PC-9 (cell line): ENCODE results near the gene RABGGTB. TPM values are rescaled to one million over a fixed set of nuclear protein-coding genes. Genes with fewer than 3 reads are reported as not detected.
A peak's percentile ranks its signal among the peaks of the same experiment; 100 is the strongest.
"Not testable (repeated sequence)": the region's sequence is repeated elsewhere in the genome, so short reads cannot be mapped to it uniquely, and the experiment has no call there.

Source experiments
- Bru-seq: library from RNA; stranded (reverse); fragments of 400-500 nt; gene quantifications from one replicate; lab custom pipeline; 2021; lab: Mats Ljungman, UMichigan
- BruChase-seq, 2 experiments: library from RNA; stranded (reverse); fragments of 400-500 nt; gene quantifications; one replicate each; lab custom pipeline; 2021; lab: Mats Ljungman, UMichigan
- BruUV-seq: library from RNA; stranded (reverse); fragments of 400-500 nt; replicated peaks from 2 replicates; lab custom pipeline; 2021; lab: Mats Ljungman, UMichigan
- CTCF ChIA-PET: fragments of 300-600 bp; sonication (Branson Sonifier 250); formaldehyde crosslinking; loops from one replicate; lab custom pipeline; 2022; ENCODE audit warnings: antibody characterized with exemption; lab: Charles Lee
- POLR2A ChIA-PET: fragments of 300-600 bp; sonication (Branson Sonifier 250); formaldehyde crosslinking; loops from one replicate; lab custom pipeline; 2022; ENCODE audit warnings: antibody characterized with exemption; ENCODE audit not compliant: unreplicated experiment; lab: Charles Lee
- DNase-seq, 2 experiments: peaks; one replicate each; pipeline versions ENCODE4 v3.0.0 to v3.0.0-alpha.2; 2015 to 2022; ENCODE audit warnings: mixed read lengths in 1 of 2
- H2AFZ ChIP-seq: fragments of 200-600 bp; sonication (generic); 2 replicates; pipeline ENCODE4 v1.8.1; 2017; ENCODE audit warnings: antibody characterized with exemption
- H3F3A ChIP-seq: fragments of 200-600 bp; sonication (generic); 2 replicates; pipeline ENCODE4 v1.8.1; 2017; ENCODE audit warnings: antibody characterized with exemption, mild to moderate bottlenecking, low read depth; ENCODE audit not compliant: insufficient read depth
- H3K27ac ChIP-seq: fragments of 200-600 bp; sonication (generic); 2 replicates; pipeline ENCODE4 v1.6.1; 2016; ENCODE audit warnings: mixed run types
- H3K27me3 ChIP-seq: fragments of 200-600 bp; sonication (generic); 2 replicates; pipeline ENCODE4 v1.6.1; 2016; ENCODE audit warnings: low read depth, mixed run types; ENCODE audit not compliant: insufficient read depth
- H3K36me3 ChIP-seq: fragments of 200-600 bp; sonication (generic); 2 replicates; pipeline ENCODE4 v1.6.1; 2016; ENCODE audit warnings: low read depth, mixed run types
- H3K4me1 ChIP-seq: fragments of 200-600 bp; sonication (generic); replicated peaks from 2 replicates; pipeline ENCODE4 v1.6.1; 2016; ENCODE audit warnings: mixed run types; ENCODE audit not compliant: insufficient read depth
- H3K4me2 ChIP-seq: fragments of 200-600 bp; sonication (generic); 2 replicates; pipeline ENCODE4 v1.6.1; 2017; ENCODE audit warnings: mixed run types
- H3K4me3 ChIP-seq: fragments of 200-600 bp; sonication (generic); 2 replicates; pipeline ENCODE4 v1.6.1; 2016; ENCODE audit warnings: mixed run types
- H3K79me2 ChIP-seq: fragments of 200-600 bp; sonication (generic); 2 replicates; pipeline ENCODE4 v1.6.1; 2017; ENCODE audit warnings: low read depth, mixed run types
- H3K9me2 ChIP-seq: fragments of 200-600 bp; sonication (generic); 2 replicates; pipeline ENCODE4 v1.8.1; 2017; ENCODE audit warnings: mild to moderate bottlenecking; ENCODE audit not compliant: insufficient read depth
- H3K9me3 ChIP-seq: fragments of 200-600 bp; sonication (generic); 2 replicates; pipeline ENCODE4 v1.8.1; 2016; ENCODE audit warnings: low read depth; ENCODE audit not compliant: insufficient read depth
- H4K20me1 ChIP-seq: fragments of 200-600 bp; sonication (generic); 2 replicates; pipeline ENCODE4 v1.8.1; 2017; ENCODE audit not compliant: insufficient read depth
- EZH2 ChIP-seq: fragments of 200-600 bp; sonication (generic); IDR thresholded peaks from 2 replicates; pipeline ENCODE4 v1.8.0; 2017; ENCODE audit warnings: antibody characterized with exemption, low read depth
- intact Hi-C: fragments of 100-400 bp; cut with micrococcal nuclease; formaldehyde crosslinking; loops from one replicate; pipeline ENCODE4 v1.10.0; 2022; ENCODE audit not compliant: unreplicated experiment
- long read RNA-seq: library from polyadenylated mRNA; stranded (forward); transcript quantifications from one replicate; pipeline ENCODE4 v2.0.0, GENCODE V29; 2022
- total RNA-seq: library from RNA; stranded (reverse); gene quantifications from 2 replicates; pipeline ENCODE4 v1.2.3, GENCODE V29; 2021
- TF ChIP-seq, protein P1 (sequence below): fragments of 200-600 bp; sonication (generic); conservative IDR thresholded peaks from 2 replicates; pipeline ENCODE4 v1.6.1; 2017; ENCODE audit warnings: mixed run types, antibody characterized with exemption, mild to moderate bottlenecking, moderate library complexity

Gene RABGGTB
- total RNA-seq (80.6 and 87.5 TPM in 2 replicates), Bru-seq, nascent RNA (percentile 100 among the genes with signal in this experiment), BruChase-seq, experiment 1, labeled RNA remaining after a 2-hour chase (percentile 99 among the genes with signal in this experiment), BruChase-seq, experiment 2, labeled RNA remaining after a 6-hour chase (percentile 98 among the genes with signal in this experiment)
- long read RNA-seq, transcript RABGGTB-201 (9 exons, 1,496 nt): major isoform, 47 of 80 reads
- long read RNA-seq, partial matches to known transcripts: 4 of 80 reads
- long read RNA-seq, other reads (novel, unspliced or antisense): 26 of 80 reads

DNA sequence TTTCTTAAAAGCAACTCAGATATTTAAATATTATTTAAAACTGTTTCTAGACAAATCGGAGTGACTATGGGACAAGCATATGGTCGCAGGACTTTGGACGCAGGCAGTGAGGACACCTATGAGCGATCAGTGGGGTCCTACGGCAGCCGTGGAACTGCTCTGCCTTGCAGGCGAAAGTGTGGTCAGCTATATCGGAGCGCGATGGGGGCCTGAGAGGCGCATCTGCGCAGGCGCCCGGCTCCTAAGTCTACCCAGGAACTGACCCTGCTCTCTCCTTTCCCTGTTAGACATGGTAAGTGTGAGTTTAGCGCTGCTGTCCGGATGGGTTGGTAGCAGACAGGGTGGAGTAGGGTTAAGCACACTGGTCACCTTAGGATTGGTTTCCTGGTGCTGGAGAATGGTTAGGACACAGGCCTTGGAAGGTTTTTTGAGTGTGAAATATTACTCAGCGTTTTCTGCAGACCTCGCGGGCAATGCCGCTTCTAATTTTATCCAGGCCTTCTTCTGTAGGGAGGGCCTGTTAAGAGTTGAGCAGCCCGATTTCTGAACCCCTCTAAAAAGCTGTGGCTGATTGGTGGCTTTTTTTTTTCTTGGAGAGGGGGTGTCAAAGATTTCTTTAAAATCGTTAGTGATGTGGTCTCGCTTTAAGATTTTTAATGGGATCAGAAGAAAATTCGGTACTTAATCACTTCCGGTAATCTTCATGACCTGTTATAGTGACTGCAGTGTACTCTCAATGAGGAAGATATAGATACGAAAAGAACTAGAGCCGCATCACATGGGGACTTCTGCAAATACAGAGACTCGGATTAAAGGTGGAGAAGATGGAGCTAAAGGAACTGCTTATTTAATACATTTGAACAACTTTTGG is at the start of gene RABGGTB:
Gene RABGGTB, plus strand, starts transcription at position 274 of the 871 bp plus-strand sequence. Its CDS starts 16 bp downstream, at position 290.
- intact Hi-C loops: loop anchor here (1.0 kb wide), 1 partner anchor 62 kb away; the partner anchor contains the start of gene ACADM
- H2AFZ ChIP-seq: peak within 1 kb of the TSS; percentile 98
- ChIA-PET CTCF (interaction anchor here (0.6 kb wide), 1 partner anchor 56 kb away, joined by 15 read pairs; no protein-coding TSS in a partner anchor), POLR2A (interaction anchor here (0.6 to 0.7 kb wide), 5 partner anchors 21 to 1986 kb away, joined by 3 to 5 read pairs (median 4); no protein-coding TSS in a partner anchor)
- H3F3A ChIP-seq: peaks cover 42% of the 10 kb centered on the region
- peak; percentile 88 to 95 for DNase-seq
- peaks cover 52% of the 10 kb centered on the region for H3K79me2 ChIP-seq
- peaks cover 45% of the 10 kb centered on the region for H4K20me1 ChIP-seq
- no peaks in the 10 kb centered on the region for H3K9me2 ChIP-seq
- TSS peak; percentile 69 for BruUV-seq
- H3K27me3 ChIP-seq: no peaks in the 10 kb centered on the region
- peak within 1 kb of the TSS; percentile 86 for H3K4me2 ChIP-seq
- TF ChIP-seq, protein P1, sequence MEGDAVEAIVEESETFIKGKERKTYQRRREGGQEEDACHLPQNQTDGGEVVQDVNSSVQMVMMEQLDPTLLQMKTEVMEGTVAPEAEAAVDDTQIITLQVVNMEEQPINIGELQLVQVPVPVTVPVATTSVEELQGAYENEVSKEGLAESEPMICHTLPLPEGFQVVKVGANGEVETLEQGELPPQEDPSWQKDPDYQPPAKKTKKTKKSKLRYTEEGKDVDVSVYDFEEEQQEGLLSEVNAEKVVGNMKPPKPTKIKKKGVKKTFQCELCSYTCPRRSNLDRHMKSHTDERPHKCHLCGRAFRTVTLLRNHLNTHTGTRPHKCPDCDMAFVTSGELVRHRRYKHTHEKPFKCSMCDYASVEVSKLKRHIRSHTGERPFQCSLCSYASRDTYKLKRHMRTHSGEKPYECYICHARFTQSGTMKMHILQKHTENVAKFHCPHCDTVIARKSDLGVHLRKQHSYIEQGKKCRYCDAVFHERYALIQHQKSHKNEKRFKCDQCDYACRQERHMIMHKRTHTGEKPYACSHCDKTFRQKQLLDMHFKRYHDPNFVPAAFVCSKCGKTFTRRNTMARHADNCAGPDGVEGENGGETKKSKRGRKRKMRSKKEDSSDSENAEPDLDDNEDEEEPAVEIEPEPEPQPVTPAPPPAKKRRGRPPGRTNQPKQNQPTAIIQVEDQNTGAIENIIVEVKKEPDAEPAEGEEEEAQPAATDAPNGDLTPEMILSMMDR: no peak
- no peak for TF ChIP-seq EZH2
- H3K36me3 ChIP-seq: peaks cover 45% of the 10 kb centered on the region
- H3K9me3 ChIP-seq: no peaks in the 10 kb centered on the region
- peaks cover 37% of the 10 kb centered on the region for H3K4me1 ChIP-seq
- H3K27ac ChIP-seq: peak within 1 kb of the TSS; percentile 81
- peak within 1 kb of the TSS; percentile 88 for H3K4me3 ChIP-seq

GRCh38 chr1:75742047-75742625 is 43.9 kb upstream of the RABGGTB start:
- TF ChIP-seq EZH2: no peak
- TF ChIP-seq, protein P1: no peak
- no peak overlapping the region for H3K4me2 ChIP-seq
- H4K20me1 ChIP-seq: no peaks in the 10 kb centered on the region
- H3K9me2 ChIP-seq: no peaks in the 10 kb centered on the region
- no peaks in the 10 kb centered on the region for H3K27me3 ChIP-seq
- no peaks in the 10 kb centered on the region for H3K9me3 ChIP-seq
- H3K4me1 ChIP-seq: no peaks in the 10 kb centered on the region
- H2AFZ ChIP-seq: no peak overlapping the region
- H3K79me2 ChIP-seq: no peaks in the 10 kb centered on the region
- no peak overlapping the region for H3K4me3 ChIP-seq
- ChIA-PET POLR2A (no interaction called here), CTCF (no interaction called here)
- DNase-seq: no peak
- no peaks in the 10 kb centered on the region for H3F3A ChIP-seq
- H3K36me3 ChIP-seq: peaks cover 17% of the 10 kb centered on the region
- intact Hi-C loops: no loop called here
- H3K27ac ChIP-seq: no peak overlapping the region
- no TSS peak for BruUV-seq

DNA sequence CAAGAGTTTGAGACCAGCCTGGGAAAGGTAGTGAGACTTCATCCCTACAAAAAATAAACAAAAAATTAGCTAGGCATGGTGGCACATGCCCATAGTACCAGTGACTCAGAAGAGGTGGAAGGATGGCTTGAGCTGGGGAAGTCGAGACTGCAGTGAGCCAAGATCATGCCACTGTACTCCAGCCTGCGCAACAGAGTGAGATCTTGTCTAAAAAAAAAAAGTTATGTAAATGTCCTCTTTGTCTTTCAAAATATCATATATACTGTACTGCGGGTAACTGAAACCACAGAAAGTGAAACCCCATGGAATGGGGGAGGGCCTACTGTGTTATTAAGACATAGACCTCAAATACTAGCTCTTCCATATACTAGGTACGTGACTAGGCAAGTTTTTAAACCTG is 40.8 kb upstream of the RABGGTB start:
- Histone ChIP-seq H3K27ac (no peak overlapping the region), H3F3A (no peaks in the 10 kb centered on the region), H3K4me3 (no peak overlapping the region), H3K4me2 (no peak overlapping the region), H4K20me1 (no peaks in the 10 kb centered on the region), H3K4me1 (no peaks in the 10 kb centered on the region), H3K9me3 (no peaks in the 10 kb centered on the region), H3K9me2 (no peaks in the 10 kb centered on the region), H2AFZ (no peak overlapping the region), H3K27me3 (no peaks in the 10 kb centered on the region), H3K36me3 (peaks cover 12% of the 10 kb centered on the region), H3K79me2 (no peaks in the 10 kb centered on the region)
- peak in 1 of 2 experiments; percentile 6 for DNase-seq
- BruUV-seq: no TSS peak
- ChIA-PET CTCF (no interaction called here), POLR2A (no interaction called here)
- intact Hi-C loops: no loop called here
- TF ChIP-seq, protein P1: no peak
- TF ChIP-seq EZH2: no peak

GRCh38 chr1:75757210-75757609 is 28.8 kb upstream of the RABGGTB start:
- H4K20me1 ChIP-seq, H3K4me2 ChIP-seq, POLR2A ChIA-PET, H2AFZ ChIP-seq, H3K9me2 ChIP-seq, DNase-seq, H3K27me3 ChIP-seq, H3F3A ChIP-seq, H3K9me3 ChIP-seq, BruUV-seq, CTCF ChIA-PET, H3K4me3 ChIP-seq, H3K4me1 ChIP-seq, H3K27ac ChIP-seq, intact Hi-C loops, H3K79me2 ChIP-seq: not testable (repeated sequence)
- peaks cover 30% of the 10 kb centered on the region for H3K36me3 ChIP-seq
